ENCODE results near the gene NEURL1B.

NEURL1B gene, protein sequence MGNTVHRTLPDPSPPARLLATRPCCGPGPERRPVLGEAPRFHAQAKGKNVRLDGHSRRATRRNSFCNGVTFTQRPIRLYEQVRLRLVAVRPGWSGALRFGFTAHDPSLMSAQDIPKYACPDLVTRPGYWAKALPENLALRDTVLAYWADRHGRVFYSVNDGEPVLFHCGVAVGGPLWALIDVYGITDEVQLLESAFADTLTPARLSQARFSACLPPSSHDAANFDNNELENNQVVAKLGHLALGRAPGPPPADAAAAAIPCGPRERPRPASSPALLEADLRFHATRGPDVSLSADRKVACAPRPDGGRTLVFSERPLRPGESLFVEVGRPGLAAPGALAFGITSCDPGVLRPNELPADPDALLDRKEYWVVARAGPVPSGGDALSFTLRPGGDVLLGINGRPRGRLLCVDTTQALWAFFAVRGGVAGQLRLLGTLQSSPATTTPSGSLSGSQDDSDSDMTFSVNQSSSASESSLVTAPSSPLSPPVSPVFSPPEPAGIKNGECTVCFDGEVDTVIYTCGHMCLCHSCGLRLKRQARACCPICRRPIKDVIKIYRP

DNA sequence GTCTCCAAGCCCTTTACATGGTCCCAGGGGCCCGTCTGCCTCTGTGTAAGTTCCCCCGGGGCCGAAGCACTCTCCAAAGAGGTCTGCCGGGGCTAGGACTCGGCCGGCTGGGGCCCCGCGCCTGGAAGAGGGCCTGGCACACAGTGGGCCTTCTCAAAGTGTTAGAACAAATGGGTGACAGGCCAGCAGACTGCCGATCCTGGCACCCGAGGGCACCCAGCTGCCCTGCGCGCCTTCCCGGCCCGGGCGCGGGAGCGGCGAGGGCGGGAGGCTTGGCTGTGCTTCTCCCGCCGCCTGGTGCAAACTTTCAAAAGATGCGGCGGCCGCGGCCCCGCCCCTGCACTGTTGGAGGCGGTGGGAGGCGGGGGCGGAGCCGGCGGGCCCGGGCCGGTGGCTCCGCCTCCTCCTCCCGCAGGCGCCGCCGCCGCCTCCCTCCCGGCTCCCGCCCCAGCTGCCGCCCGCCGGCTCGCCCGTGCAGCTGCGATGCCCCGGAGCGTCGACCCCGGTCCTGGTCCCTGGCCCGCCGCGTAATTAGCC, at the start of gene NEURL1B:
Gene NEURL1B (plus strand): TSS at position 442 of the 537 bp plus-strand sequence. CDS start 144 bp downstream, outside the sequence.
- TF ChIP-seq, protein P1, sequence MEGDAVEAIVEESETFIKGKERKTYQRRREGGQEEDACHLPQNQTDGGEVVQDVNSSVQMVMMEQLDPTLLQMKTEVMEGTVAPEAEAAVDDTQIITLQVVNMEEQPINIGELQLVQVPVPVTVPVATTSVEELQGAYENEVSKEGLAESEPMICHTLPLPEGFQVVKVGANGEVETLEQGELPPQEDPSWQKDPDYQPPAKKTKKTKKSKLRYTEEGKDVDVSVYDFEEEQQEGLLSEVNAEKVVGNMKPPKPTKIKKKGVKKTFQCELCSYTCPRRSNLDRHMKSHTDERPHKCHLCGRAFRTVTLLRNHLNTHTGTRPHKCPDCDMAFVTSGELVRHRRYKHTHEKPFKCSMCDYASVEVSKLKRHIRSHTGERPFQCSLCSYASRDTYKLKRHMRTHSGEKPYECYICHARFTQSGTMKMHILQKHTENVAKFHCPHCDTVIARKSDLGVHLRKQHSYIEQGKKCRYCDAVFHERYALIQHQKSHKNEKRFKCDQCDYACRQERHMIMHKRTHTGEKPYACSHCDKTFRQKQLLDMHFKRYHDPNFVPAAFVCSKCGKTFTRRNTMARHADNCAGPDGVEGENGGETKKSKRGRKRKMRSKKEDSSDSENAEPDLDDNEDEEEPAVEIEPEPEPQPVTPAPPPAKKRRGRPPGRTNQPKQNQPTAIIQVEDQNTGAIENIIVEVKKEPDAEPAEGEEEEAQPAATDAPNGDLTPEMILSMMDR (conservative IDR thresholded peaks at IDR 0.05) = no peak
- 0 out of 2 replicates have a peak, but pooled peaks have one; percentile 31 for TF ChIP-seq ZFX (IDR thresholded peaks at IDR 0.05)
- peak within 1 kb of the TSS; percentile 72 for H3K27ac ChIP-seq

GRCh38 chr5:172591636-172592035, 49.4 kb upstream of the NEURL1B start:
- H3K27ac ChIP-seq = no peak overlapping the region
- no peak for TF ChIP-seq ZFX (IDR thresholded peaks at IDR 0.05)
- TF ChIP-seq, protein P1 (conservative IDR thresholded peaks at IDR 0.05) = no peak

- no peak overlapping the region for H3K27ac ChIP-seq
- TF ChIP-seq, protein P1 (conservative IDR thresholded peaks at IDR 0.05) = no peak
These were observed 48.2 kb upstream of the NEURL1B start for GRCh38 chr5:172592881-172593280.

- no peak overlapping the region for H3K27ac ChIP-seq
- TF ChIP-seq ZFX (IDR thresholded peaks at IDR 0.05) = no peak
- TF ChIP-seq, protein P1 (conservative IDR thresholded peaks at IDR 0.05) = no peak
These were observed 47.8 kb upstream of the NEURL1B start for GRCh38 chr5:172593306-172593705.

DNA sequence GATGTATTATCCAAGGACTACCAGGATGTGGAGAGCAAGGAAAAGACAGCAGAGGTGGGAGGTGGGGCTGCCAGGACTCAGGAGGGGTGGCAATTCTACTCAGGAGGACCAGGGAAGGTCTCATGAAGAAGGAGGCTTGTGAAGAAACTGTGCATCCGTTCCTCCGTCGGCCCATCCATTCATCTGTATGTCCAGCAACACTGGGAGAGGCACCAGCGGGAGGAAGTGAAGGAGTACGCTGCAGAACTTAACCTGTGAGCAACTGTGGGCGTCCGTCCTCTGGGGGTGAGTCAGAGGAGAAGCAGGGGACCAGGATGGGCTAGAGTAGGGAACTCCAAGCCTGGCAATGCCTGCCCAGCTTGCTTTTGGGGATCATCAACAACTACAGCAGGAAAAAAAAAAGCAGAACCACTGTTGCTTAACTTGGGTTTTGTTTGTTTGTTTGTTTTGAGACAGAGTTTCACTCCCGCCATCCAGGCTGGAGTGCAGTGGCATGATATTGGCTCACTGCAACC, 47.3 kb upstream of the NEURL1B start:
- TF ChIP-seq, protein P1 (conservative IDR thresholded peaks at IDR 0.05) = no peak
- H3K27ac ChIP-seq = no peak overlapping the region

DNA sequence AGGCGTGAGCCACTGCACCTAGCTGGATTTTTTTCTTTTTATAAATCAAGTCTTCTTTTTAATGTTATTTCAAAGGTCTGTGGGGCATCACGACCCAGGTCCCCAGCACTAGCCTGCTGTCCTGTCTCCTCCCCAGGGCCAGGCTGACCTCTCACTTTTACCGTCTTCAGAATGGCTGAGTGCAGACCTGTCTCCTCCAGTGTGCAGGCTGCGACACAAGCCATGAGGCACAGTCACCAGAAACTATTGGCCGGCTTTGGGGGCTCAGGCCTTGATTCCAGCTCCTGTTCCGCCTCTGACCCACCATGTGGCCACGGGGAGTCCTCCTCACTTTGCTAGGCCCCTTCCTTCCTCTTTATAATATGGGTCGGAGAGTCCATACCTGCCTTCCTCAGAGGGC, 46.6 kb upstream of the NEURL1B start:
- no peak overlapping the region for H3K27ac ChIP-seq
- no peak for TF ChIP-seq ZFX (IDR thresholded peaks at IDR 0.05)
- TF ChIP-seq, protein P1 (conservative IDR thresholded peaks at IDR 0.05) = no peak
